ENCODE measurements around the gene ASNSD1.
"Not testable (repeated sequence)": the region's sequence is repeated elsewhere in the genome, so short reads cannot be mapped to it uniquely, and the experiment has no call there.

ASNSD1 gene

DNA sequence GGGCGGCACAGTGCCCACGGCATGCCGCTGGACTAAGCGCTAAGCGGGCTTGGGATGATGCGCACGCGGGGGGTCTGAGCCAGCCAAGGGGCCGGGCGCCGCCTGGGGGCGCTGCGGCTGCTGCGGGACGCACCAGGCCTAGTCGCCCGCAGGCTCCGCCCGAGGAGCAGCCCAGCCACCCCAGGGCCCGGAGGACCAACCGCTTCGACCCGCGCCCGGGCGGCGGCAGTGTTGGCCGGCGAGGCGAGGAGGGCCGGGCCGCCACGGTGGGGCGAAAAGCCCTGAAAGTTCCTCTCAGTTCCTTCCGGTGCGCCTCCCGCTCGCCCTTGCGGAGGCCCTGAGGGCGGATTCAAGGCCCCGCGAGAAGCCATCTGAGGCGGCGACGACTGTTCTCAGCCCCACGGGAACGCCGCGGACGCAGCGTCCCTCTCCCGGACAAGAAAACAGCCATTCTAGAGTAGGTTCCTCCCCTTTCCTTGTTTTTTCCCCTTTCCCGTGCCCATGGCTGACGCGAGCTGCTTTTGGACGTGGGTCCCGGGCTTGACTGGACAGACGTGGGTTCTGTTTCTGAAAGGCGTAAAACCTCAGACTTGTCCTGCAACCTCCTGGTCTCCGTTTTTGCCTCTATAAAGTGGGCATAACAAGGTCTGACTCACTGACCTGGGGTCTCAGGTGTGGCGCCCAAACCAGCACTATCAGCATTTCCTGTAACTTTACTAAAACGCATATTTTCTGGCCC, 13.3 kb downstream of the ASNSD1 start, which contains the start of gene ANKAR:
ANKAR (plus strand) TSS at position 297 of the 739 bp plus-strand sequence. CDS start 1,821 bp downstream, outside the sequence.
- Histone ChIP-seq H3K9me3 (ENCODE audit: insufficient read depth, low read depth, low read length) (no peaks in the 10 kb centered on the region), H3K27me3 (ENCODE audit: insufficient read depth, low read length) (peaks cover 9% of the 10 kb centered on the region; the same call in 1 of the 2 replicates), H3K27ac (ENCODE audit: low read length) (no peak within 1 kb of the TSS), H3K4me1 (ENCODE audit: insufficient read depth, low read length) (no peaks in the 10 kb centered on the region), H3K4me3 (ENCODE audit: low read length) (peak within 1 kb of the TSS; percentile 82), H3K9ac (ENCODE audit: low read depth, low read length) (peak within 1 kb of the TSS; percentile 83), H3K36me3 (ENCODE audit: insufficient read depth, low read depth, low read length) (peaks cover 23% of the 10 kb centered on the region)

DNA sequence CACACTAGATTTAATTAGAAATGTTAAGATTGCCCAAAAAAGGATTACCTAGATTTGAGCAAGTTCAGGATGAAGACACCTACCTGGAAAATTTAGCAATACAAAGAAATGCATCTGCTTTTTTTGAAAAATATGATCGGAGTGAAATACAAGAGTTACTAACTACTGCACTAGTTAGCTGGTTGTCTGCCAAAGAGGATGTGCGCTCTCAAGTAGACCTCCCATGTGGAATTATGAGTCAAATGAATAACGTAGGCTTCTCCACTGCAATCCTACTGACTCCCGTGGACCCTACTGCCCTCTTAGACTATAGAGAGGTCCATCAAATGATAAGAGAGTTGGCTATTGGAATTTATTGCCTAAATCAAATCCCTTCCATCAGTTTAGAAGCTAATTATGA, 15.2 kb downstream of the ASNSD1 start:
- Histone ChIP-seq H3K27ac (ENCODE audit: low read length) (no peak overlapping the region), H3K9me3 (ENCODE audit: insufficient read depth, low read depth, low read length) (no peaks in the 10 kb centered on the region), H3K36me3 (ENCODE audit: insufficient read depth, low read depth, low read length) (peaks cover 4% of the 10 kb centered on the region; the same call in 1 of the 2 replicates), H3K4me3 (ENCODE audit: low read length) (no peak overlapping the region), H3K27me3 (ENCODE audit: insufficient read depth, low read length) (peaks cover 9% of the 10 kb centered on the region; the same call in 1 of the 2 replicates), H3K9ac (ENCODE audit: low read depth, low read length) (no peak overlapping the region), H3K4me1 (ENCODE audit: insufficient read depth, low read length) (no peaks in the 10 kb centered on the region)

DNA sequence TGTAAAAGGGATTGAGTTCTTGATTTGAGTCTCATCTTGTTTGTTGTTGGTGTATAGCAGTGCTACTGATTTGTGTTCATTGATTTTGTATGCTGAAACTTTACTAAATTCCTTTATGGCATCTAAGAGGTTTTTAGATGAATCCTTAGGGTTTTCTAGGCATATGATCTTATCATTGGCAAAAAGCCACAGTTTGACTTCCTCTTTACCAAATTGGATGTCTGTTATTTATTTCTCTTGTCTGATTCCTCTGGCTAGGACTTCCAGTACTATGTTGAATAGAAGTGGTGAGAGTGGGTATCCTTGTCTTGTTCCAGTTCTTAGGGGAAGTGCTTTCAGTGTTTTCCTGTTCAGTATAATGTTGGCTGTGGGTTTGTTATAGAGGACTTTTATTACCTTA, 18.0 kb downstream of the ASNSD1 start:
- Histone ChIP-seq H3K9ac (ENCODE audit: low read depth, low read length) (no peak overlapping the region), H3K9me3 (ENCODE audit: insufficient read depth, low read depth, low read length) (no peaks in the 10 kb centered on the region), H3K27me3 (ENCODE audit: insufficient read depth, low read length) (no peaks in the 10 kb centered on the region), H3K36me3 (ENCODE audit: insufficient read depth, low read depth, low read length) (no peaks in the 10 kb centered on the region), H3K4me1 (ENCODE audit: insufficient read depth, low read length) (no peaks in the 10 kb centered on the region), H3K4me3 (ENCODE audit: low read length) (no peak overlapping the region), H3K27ac (ENCODE audit: low read length) (no peak overlapping the region)

DNA sequence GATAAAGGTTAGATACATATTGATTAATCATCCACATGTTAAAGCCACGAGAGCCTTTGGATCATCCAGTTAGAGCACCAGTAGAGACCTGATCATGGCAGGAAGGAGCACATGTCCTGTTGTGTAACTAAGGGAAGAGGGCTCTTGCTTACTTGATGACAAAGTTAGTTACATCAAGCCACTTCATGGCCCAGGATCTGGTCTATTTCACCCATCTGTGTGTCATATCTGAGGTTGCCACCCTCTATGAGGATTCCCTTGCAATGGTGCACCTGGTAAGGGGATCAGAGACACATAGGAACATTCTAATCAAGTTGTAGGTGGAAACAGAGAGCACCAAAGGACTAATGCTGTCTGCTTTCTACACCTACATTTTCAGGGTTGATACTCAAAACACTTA, 19.9 kb downstream of the ASNSD1 start:
- no peak overlapping the region for H3K27ac ChIP-seq (ENCODE audit: low read length)
- H3K9ac ChIP-seq (ENCODE audit: low read depth, low read length), result no peak overlapping the region
- no peaks in the 10 kb centered on the region for H3K9me3 ChIP-seq (ENCODE audit: insufficient read depth, low read depth, low read length)
- H3K4me3 ChIP-seq (ENCODE audit: low read length), result no peak overlapping the region
- H3K27me3 ChIP-seq (ENCODE audit: insufficient read depth, low read length), result no peaks in the 10 kb centered on the region
- no peaks in the 10 kb centered on the region for H3K4me1 ChIP-seq (ENCODE audit: insufficient read depth, low read length)
- no peaks in the 10 kb centered on the region for H3K36me3 ChIP-seq (ENCODE audit: insufficient read depth, low read depth, low read length)

DNA sequence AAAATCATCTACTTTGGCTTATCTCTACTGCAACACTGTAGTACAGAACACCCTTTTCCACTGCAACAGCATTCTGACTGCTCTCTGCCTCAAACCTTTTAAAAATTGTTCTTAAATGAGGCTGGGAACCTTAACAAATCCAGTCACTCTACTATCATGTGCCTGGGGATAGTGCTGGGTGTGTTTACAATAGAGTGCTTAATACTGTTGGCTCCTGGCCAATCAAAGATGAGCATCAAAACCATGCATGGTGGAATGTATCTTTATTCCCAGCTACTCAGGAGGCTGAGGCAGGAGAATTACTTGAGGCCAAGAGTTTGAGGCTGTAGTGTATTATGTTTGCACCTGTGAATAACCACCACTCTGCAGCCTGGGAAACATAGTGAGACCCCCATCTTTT, 20.6 kb downstream of the ASNSD1 start:
- Histone ChIP-seq H3K9ac (ENCODE audit: low read depth, low read length) (no peak overlapping the region), H3K27me3 (ENCODE audit: insufficient read depth, low read length) (no peaks in the 10 kb centered on the region), H3K4me3 (ENCODE audit: low read length) (no peak overlapping the region), H3K4me1 (ENCODE audit: insufficient read depth, low read length) (no peaks in the 10 kb centered on the region), H3K36me3 (ENCODE audit: insufficient read depth, low read depth, low read length) (no peaks in the 10 kb centered on the region), H3K27ac (ENCODE audit: low read length) (no peak overlapping the region), H3K9me3 (ENCODE audit: insufficient read depth, low read depth, low read length) (no peaks in the 10 kb centered on the region)

DNA sequence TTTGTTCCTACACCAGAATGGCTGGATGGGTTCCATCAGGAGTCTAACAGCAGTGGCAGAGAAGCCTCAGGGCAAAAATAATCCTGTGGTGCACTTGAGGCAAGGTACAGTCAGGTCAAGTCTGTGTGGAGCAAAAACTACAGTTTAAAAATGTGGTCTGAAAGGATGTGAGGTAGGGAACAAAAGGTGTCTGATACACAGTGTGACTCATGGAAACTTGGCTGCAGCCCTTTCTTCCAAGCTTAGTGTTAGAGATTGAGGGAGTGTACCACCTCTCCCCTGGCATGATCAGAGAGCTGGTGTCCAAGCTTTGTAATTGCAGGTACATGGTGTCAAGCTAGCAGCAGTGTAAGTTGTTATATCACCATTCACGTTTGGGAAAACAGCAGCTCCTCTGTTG, 22.1 kb downstream of the ASNSD1 start:
- Histone ChIP-seq H3K9ac (ENCODE audit: low read depth, low read length) (no peak overlapping the region), H3K9me3 (ENCODE audit: insufficient read depth, low read depth, low read length) (no peaks in the 10 kb centered on the region), H3K27ac (ENCODE audit: low read length) (no peak overlapping the region), H3K4me3 (ENCODE audit: low read length) (no peak overlapping the region), H3K27me3 (ENCODE audit: insufficient read depth, low read length) (no peaks in the 10 kb centered on the region), H3K36me3 (ENCODE audit: insufficient read depth, low read depth, low read length) (no peaks in the 10 kb centered on the region), H3K4me1 (ENCODE audit: insufficient read depth, low read length) (no peaks in the 10 kb centered on the region)

DNA sequence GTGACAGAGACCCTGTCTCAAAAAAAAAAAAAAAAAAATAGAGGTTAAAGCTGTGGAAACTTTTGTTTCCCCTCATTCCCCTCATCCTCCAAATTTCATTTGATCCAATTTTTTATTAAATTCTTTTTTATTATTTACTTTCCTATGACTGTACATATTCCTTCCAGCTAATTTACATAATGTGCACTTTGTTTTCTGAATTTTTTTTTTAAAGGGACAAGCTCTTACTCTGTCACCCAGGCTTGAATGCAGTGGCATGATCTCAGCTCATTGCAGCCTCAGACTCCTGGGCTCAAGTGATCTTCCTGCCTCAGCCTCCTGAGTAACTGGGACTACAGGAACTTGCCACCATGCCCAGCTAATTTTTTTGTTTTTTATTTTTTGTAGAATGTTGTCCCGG, 23.6 kb downstream of the ASNSD1 start:
- no peaks in the 10 kb centered on the region for H3K27me3 ChIP-seq (ENCODE audit: insufficient read depth, low read length)
- no peak overlapping the region for H3K27ac ChIP-seq (ENCODE audit: low read length)
- H3K4me1 ChIP-seq (ENCODE audit: insufficient read depth, low read length), result no peaks in the 10 kb centered on the region
- H3K9ac ChIP-seq (ENCODE audit: low read depth, low read length), result no peak overlapping the region
- H3K4me3 ChIP-seq (ENCODE audit: low read length), result no peak overlapping the region
- no peaks in the 10 kb centered on the region for H3K9me3 ChIP-seq (ENCODE audit: insufficient read depth, low read depth, low read length)
- H3K36me3 ChIP-seq (ENCODE audit: insufficient read depth, low read depth, low read length), result no peaks in the 10 kb centered on the region

DNA sequence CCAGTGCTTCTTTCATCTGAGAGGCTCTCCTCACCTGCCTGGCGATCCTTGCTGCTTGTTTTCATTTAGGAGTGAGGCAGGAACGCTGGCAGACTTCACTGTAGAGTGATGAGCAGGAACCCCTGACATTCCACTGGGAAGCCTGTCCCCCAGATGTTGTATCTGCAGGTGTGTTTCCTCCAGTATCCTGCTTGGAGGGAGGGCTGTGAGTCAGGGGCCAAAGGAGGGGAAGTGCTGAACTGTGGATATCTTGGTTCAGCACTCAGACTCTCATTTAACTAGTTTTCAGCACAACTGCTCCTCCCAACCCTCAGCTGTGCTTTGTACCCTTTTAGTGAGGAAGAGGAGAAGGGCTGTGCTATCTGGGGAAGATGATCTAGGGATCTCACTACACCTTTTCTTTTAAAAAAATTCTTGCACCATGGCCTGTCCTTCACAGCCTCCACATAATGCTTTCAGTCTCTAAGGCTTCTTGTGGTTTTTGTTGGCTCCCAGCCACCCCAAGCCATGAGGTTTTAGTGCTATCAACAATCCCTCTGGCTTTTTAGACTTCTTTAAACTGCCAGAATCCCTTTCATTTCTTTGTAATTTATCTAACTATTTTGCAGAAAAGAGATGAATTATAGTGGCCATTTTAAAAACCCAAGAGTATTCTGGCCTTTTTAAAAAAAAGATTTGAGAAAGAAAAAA, 24.4 kb downstream of the ASNSD1 start:
- Histone ChIP-seq H3K27me3 (ENCODE audit: insufficient read depth, low read length) (no peaks in the 10 kb centered on the region), H3K4me1 (ENCODE audit: insufficient read depth, low read length) (no peaks in the 10 kb centered on the region), H3K9ac (ENCODE audit: low read depth, low read length) (peak overlapping the region; percentile 15; the same call in 1 of the 2 replicates), H3K36me3 (ENCODE audit: insufficient read depth, low read depth, low read length) (no peaks in the 10 kb centered on the region), H3K27ac (ENCODE audit: low read length) (peak overlapping the region; percentile 14), H3K9me3 (ENCODE audit: insufficient read depth, low read depth, low read length) (no peaks in the 10 kb centered on the region), H3K4me3 (ENCODE audit: low read length) (no peak overlapping the region)

DNA sequence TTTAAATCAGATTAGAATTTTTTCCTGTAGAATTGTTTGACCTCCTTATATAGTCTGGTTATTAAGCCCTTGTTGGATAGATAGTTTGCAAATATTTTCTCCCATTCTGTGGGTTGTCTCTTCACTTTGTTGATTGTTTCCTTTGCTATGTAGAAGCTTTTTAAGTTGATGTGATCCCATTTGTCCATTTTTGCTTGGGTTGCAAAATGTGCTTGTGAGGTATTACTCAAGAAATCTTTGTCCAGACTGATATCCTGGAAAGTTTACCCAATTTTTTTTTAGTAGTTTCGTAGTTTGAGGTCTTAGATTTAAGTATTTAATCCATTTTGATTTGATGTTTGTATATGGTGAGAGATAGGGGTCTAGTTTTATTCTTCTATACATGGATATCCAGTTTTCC, 26.5 kb downstream of the ASNSD1 start:
- not testable (repeated sequence) for H3K9me3 ChIP-seq (ENCODE audit: insufficient read depth, low read depth, low read length); H3K4me1 ChIP-seq (ENCODE audit: insufficient read depth, low read length); H3K9ac ChIP-seq (ENCODE audit: low read depth, low read length); H3K4me3 ChIP-seq (ENCODE audit: low read length); H3K36me3 ChIP-seq (ENCODE audit: insufficient read depth, low read depth, low read length); H3K27ac ChIP-seq (ENCODE audit: low read length); H3K27me3 ChIP-seq (ENCODE audit: insufficient read depth, low read length)

DNA sequence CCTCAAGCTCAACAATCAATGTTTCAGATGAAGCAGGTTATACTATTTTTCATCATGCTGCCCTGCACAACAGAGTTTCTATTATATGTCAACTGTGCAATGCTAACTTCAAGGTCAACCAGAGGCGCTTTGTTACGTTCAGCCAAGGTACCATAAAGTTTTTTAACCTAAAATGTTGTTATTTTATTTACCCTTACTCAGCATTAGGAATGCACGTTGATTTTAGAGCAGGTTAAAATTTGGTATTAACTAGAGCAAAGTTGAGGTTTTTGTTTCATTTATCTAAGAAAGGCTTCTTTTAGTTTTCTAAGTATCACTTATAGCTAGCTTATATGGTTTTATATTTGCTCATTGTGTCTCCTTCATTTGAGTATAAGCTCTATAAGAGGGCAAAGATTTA, 35.0 kb downstream of the ASNSD1 start:
- Histone ChIP-seq H3K4me3 (ENCODE audit: low read length) (no peak overlapping the region), H3K27ac (ENCODE audit: low read length) (no peak overlapping the region), H3K9me3 (ENCODE audit: insufficient read depth, low read depth, low read length) (no peaks in the 10 kb centered on the region), H3K4me1 (ENCODE audit: insufficient read depth, low read length) (no peaks in the 10 kb centered on the region; the same call in 1 of the 2 replicates), H3K9ac (ENCODE audit: low read depth, low read length) (no peak overlapping the region), H3K36me3 (ENCODE audit: insufficient read depth, low read depth, low read length) (no peaks in the 10 kb centered on the region), H3K27me3 (ENCODE audit: insufficient read depth, low read length) (no peaks in the 10 kb centered on the region)

DNA sequence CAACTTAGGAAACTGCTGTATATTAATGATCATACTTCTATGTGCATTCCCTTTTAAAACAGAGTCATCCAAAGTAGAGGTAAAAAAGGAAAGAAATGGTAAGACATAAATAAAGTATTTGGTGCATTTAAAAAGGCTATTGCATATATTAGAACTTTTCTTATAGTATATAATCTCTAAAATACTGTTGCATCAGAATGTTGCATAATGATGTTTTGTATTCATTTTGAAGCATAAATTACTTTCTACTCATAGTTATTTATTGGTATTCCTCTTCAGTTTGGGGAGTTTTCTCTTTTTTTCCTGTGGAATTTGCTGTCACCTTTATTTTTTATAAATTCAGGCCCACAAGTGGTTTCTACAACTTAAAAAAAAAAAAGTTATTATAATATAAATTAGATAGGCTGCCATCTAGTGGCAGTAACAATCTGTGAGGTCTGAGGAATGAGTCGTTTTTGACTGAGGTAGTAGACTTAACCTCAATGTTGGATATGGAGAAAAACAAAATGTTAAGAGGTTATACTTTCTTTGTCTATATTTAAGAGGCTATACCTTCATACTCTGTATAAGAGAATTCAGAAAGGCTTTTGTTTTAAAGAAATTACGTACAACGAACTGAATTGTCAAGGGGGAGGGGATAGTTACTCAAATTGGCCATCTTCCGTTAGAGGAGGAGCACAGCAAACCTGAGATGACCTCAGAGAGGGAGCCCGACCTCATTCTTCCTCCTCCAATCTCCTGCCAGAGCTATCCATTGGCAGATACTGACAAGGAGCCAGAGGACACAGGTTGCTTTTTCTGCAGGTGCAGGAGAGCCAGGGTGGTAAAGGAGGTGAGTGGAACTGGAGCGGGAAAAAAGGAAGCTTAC, 37.0 kb downstream of the ASNSD1 start:
- H3K9ac ChIP-seq (ENCODE audit: low read depth, low read length), result peak overlapping the region; percentile 26; the same call in 1 of the 2 replicates
- no peaks in the 10 kb centered on the region for H3K36me3 ChIP-seq (ENCODE audit: insufficient read depth, low read depth, low read length)
- no peaks in the 10 kb centered on the region for H3K9me3 ChIP-seq (ENCODE audit: insufficient read depth, low read depth, low read length)
- H3K27ac ChIP-seq (ENCODE audit: low read length), result no peak overlapping the region
- H3K4me1 ChIP-seq (ENCODE audit: insufficient read depth, low read length), result no peaks in the 10 kb centered on the region; the same call in 1 of the 2 replicates
- peak overlapping the region; percentile 62 for H3K4me3 ChIP-seq (ENCODE audit: low read length)
- H3K27me3 ChIP-seq (ENCODE audit: insufficient read depth, low read length), result no peaks in the 10 kb centered on the region

All from iPS-20b (cell line).